K562 (cell line): ENCODE data around the gene SLC39A11. TPM values are rescaled to one million over a fixed set of nuclear protein-coding genes. Genes with fewer than 3 reads are reported as not detected.

Source experiments
- ATAC-seq: fragments of 200-7000 bp; cut with Tn5 transposase; 3 replicates; pipeline ENCODE4 v1.9.1; 2020; ENCODE audit warnings: moderate library complexity
- BruUV-seq: library from RNA; stranded (reverse); fragments of 400-500 nt; replicated peaks from 2 replicates; lab custom pipeline; 2021; lab: Mats Ljungman, UMichigan
- CTCF ChIA-PET: fragments of 300-600 bp; formaldehyde crosslinking; extraction: SDS; loops from one replicate; lab custom pipeline; 2021; ENCODE audit warnings: low intra/inter-chr PET ratio; lab: Yijun Ruan, JAX
- POLR2A ChIA-PET: fragments of 300-600, 350-650 bp; sonication (Branson Sonifier 250); formaldehyde crosslinking; extraction: SDS; loops from one replicate; lab custom pipeline; 2021; ENCODE audit warnings: antibody characterized with exemption, inconsistent platforms; lab: Yijun Ruan, JAX
- DNase-seq, 4 experiments: peaks; one replicate each; pipeline versions ENCODE4 v3.0.0 to v3.0.0-alpha.2; 2011 to 2018; ENCODE audit warnings: low spot score in 3 of 4, mixed read lengths in 3 of 4; ENCODE audit errors: extremely low read depth in 1 of 4
- FAIRE-seq: peaks from 2 replicates; lab custom pipeline; 2011; peaks lifted over from hg19 to GRCh38; lab: Jason Lieb, UNC
- H2AFZ ChIP-seq: 2 replicates; pipeline ENCODE4 v1.6.0; 2011; ENCODE audit warnings: low read depth, low read length, control low read depth, inconsistent platforms
- H3K27ac ChIP-seq: fragments of 200-600 bp; 3 replicates; pipeline ENCODE4 v1.8.0; 2011; ENCODE audit warnings: low read depth, mild to moderate bottlenecking, control low read depth, inconsistent platforms, low read length, moderate library complexity, mixed read lengths; ENCODE audit errors: extremely low read depth
- H3K27me3 ChIP-seq, 2 experiments: fragments of 300-600 bp in 1 of 2; 2 replicates in 1 of 2; 3 replicates in 1 of 2; pipeline versions ENCODE4 v1.6.0 to v1.8.0; 2011; ENCODE audit warnings: inconsistent platforms in 2 of 2, low read length in 2 of 2, mild to moderate bottlenecking in 1 of 2, mixed read lengths in 1 of 2, moderate library complexity in 1 of 2; ENCODE audit not compliant: control insufficient read depth in 2 of 2, insufficient read depth in 2 of 2
- H3K36me3 ChIP-seq: fragments of 300-600 bp; 3 replicates; pipeline ENCODE4 v1.8.0; 2011; ENCODE audit warnings: mild to moderate bottlenecking, low read length, inconsistent platforms; ENCODE audit not compliant: control insufficient read depth, insufficient read depth
- H3K4me1 ChIP-seq, 2 experiments: fragments of 200-600 bp in 1 of 2; replicated peaks in 1 of 2; 2 replicates in 1 of 2; 3 replicates in 1 of 2; pipeline versions ENCODE4 v1.5.1 to v1.8.0; 2011; ENCODE audit warnings: inconsistent platforms in 2 of 2, low read length in 2 of 2, mild to moderate bottlenecking in 1 of 2, mixed read lengths in 1 of 2, moderate library complexity in 1 of 2; ENCODE audit not compliant: control insufficient read depth in 2 of 2, insufficient read depth in 2 of 2
- H3K4me2 ChIP-seq: 2 replicates; pipeline ENCODE4 v1.6.1; 2011; ENCODE audit warnings: low read length, control low read depth, inconsistent platforms, mixed read lengths; ENCODE audit not compliant: insufficient read depth
- H3K4me3 ChIP-seq: fragments of 200-600 bp; sonication (generic), shearing (Covaris generic); 2 replicates; pipeline ENCODE4 v1.5.1; 2016; ENCODE audit warnings: control low read depth, inconsistent platforms
- H3K79me2 ChIP-seq: fragments of 200-600 bp; 3 replicates; pipeline ENCODE4 v1.8.0; 2011; ENCODE audit warnings: low read length, inconsistent platforms; ENCODE audit not compliant: control insufficient read depth, insufficient read depth
- H3K9ac ChIP-seq, 2 experiments: 2 replicates each; pipeline versions ENCODE4 v1.6.0 to v1.6.1; 2011; ENCODE audit warnings: low read depth in 2 of 2, low read length in 2 of 2, control low read depth in 1 of 2, inconsistent platforms in 1 of 2, mild to moderate bottlenecking in 1 of 2, mixed read lengths in 1 of 2; ENCODE audit not compliant: insufficient read depth in 1 of 2
- H3K9me1 ChIP-seq: one replicate; pipeline ENCODE4 v1.6.0; 2011; ENCODE audit warnings: inconsistent platforms, mild to moderate bottlenecking, low read length, moderate library complexity; ENCODE audit not compliant: control insufficient read depth, insufficient read depth
- H3K9me3 ChIP-seq: replicated peaks from 2 replicates; pipeline ENCODE4 v1.5.1; 2011; ENCODE audit warnings: low read depth, low read length, inconsistent platforms; ENCODE audit not compliant: control insufficient read depth, insufficient read depth
- H4K20me1 ChIP-seq: replicated peaks from 2 replicates; pipeline ENCODE4 v1.6.1; 2011; ENCODE audit warnings: low read length, inconsistent platforms, mixed read lengths; ENCODE audit not compliant: control insufficient read depth, insufficient read depth
- ATF6 ChIP-seq: sonication (generic); formaldehyde crosslinking; IDR thresholded peaks from 2 replicates; pipeline ENCODE4 v1.4.0; 2020; ENCODE audit warnings: mild to moderate bottlenecking, missing genetic modification reagents
- ELF1 ChIP-seq: fragments of 200-800 bp; sonication (Bioruptor generic); IDR thresholded peaks from 2 replicates; pipeline ENCODE4 v1.6.1; 2016; ENCODE audit warnings: missing genetic modification characterization, missing compliant biosample characterization
- EP300 ChIP-seq: IDR thresholded peaks from 2 replicates; pipeline ENCODE4 v1.6.1; 2012; ENCODE audit warnings: low read length, improper control_type of control experiment
- MEIS2 ChIP-seq: fragments of 450-650 bp; IDR thresholded peaks from 2 replicates; pipeline ENCODE4 v1.6.1; 2014; ENCODE audit warnings: mild to moderate bottlenecking; ENCODE audit not compliant: partially characterized antibody
- NFE2 ChIP-seq: IDR thresholded peaks from 2 replicates; pipeline ENCODE4 v1.6.1; 2014; ENCODE audit warnings: antibody characterized with exemption, low read depth
- NR1H2 ChIP-seq: sonication (generic); formaldehyde crosslinking; IDR thresholded peaks from 2 replicates; pipeline ENCODE4 v1.4.0; 2020; ENCODE audit warnings: mild to moderate bottlenecking, missing genetic modification reagents
- NR4A1 ChIP-seq, 2 experiments: fragments of 250-450 bp in 1 of 2; fragments of 450-650 bp in 1 of 2; sonication (Bioruptor Pico) in 1 of 2; IDR thresholded peaks; 2 replicates each; pipeline versions ENCODE4 v1.4.0 to v1.6.1; 2016 to 2020; ENCODE audit warnings: mild to moderate bottlenecking in 2 of 2, missing compliant biosample characterization in 1 of 2, missing genetic modification characterization in 1 of 2, moderate library complexity in 1 of 2
- POLR2AphosphoS5 ChIP-seq: IDR thresholded peaks from 2 replicates; pipeline ENCODE4 v1.6.1; 2011; ENCODE audit warnings: mild to moderate bottlenecking, low read depth, low read length, moderate library complexity; ENCODE audit not compliant: control insufficient read depth, insufficient read depth
- POLR2B ChIP-seq: fragments of 450-650 bp; IDR thresholded peaks from 2 replicates; pipeline ENCODE4 v1.6.1; 2018; ENCODE audit warnings: low read depth; ENCODE audit not compliant: partially characterized antibody
- ZBTB40 ChIP-seq, 2 experiments: fragments of 450-650 bp in 1 of 2; sonication (generic) in 1 of 2; formaldehyde crosslinking in 1 of 2; IDR thresholded peaks; 2 replicates each; pipeline versions ENCODE4 v1.7.1 to v1.9.0; 2016 to 2022; ENCODE audit warnings: inconsistent platforms in 1 of 2, mild to moderate bottlenecking in 1 of 2, missing genetic modification reagents in 1 of 2
- ZNF165 ChIP-seq: fragments of 250-450 bp; sonication (Bioruptor Pico); IDR thresholded peaks from 2 replicates; pipeline ENCODE4 v1.4.0; 2020; ENCODE audit warnings: borderline replicate concordance
- ZNF324 ChIP-seq: fragments of 250-450 bp; sonication (Bioruptor Pico); IDR thresholded peaks from 2 replicates; pipeline ENCODE4 v1.4.0; 2020; ENCODE audit warnings: mild to moderate bottlenecking
- WGBS: fragments of 100-300 bp; shearing (Covaris generic); methylation state at CpG from one replicate; pipeline ENCODE4 v1.1.6; 2016; ENCODE audit warnings: low coverage, mixed read lengths; ENCODE audit not compliant: insufficient coverage; ENCODE audit errors: missing lambda C conversion rate; 5-methylcytosine and 5-hydroxymethylcytosine counted together
- in situ Hi-C: fragments of 300-500 bp; cut with MboI; formaldehyde crosslinking; loops from 4 replicates; pipeline ENCODE4 v1.15.0; 2018; ENCODE audit warnings: inconsistent platforms, mixed read lengths
- intact Hi-C: fragments of 100-400 bp; cut with micrococcal nuclease; formaldehyde crosslinking; loops from 2 replicates; pipeline ENCODE4 v1.14.2; 2022
- polyA plus RNA-seq, 8 experiments: library from polyadenylated mRNA; depleted of rRNA in 4 of 8; stranded (reverse) in 5 of 8; unstranded in 3 of 8; fragments of >200 nt; fragmentation: Nextera tagmentation in 2 of 8; fragmentation: Illumina TruSeq in 1 of 8; extraction: Ambion mirVana in 2 of 8; extraction: Trizol in 1 of 8; gene quantifications; 2 replicates each; pipeline versions ENCODE4 v1.2.1 to v1.2.3, GENCODE V29; 2011 to 2014; ENCODE audit warnings: inconsistent platforms in 1 of 8, missing spikeins in 1 of 8
- total RNA-seq, 7 experiments: library from RNA; depleted of rRNA in 6 of 7; stranded (reverse); fragments of >200 nt in 6 of 7; fragmentation: Illumina TruSeq in 2 of 7; extraction: Trizol in 2 of 7; gene quantifications; 2 replicates each; pipeline versions ENCODE4 v1.2.1 to v1.2.3, GENCODE V29; 2011 to 2021; ENCODE audit warnings: low replicate concordance in 1 of 7

The SLC39A11 gene
- total and polyA plus RNA-seq, 9 of the 15 experiments (the other 6 are each of a cell fraction or from before 2014, with no cell fraction given), result 10.5 to 26.4 (median 13.4) TPM

GRCh38 chr17:72682605-72683004, 409.9 kb downstream of the SLC39A11 start:
- Histone ChIP-seq H3K4me2 (no peak overlapping the region), H3K4me3 (no peak overlapping the region), H3K9me1 (no peaks in the 10 kb centered on the region), H3K27me3 (no peaks in the 10 kb centered on the region; a peak in 1 of 5 replicates), H3K4me1 (no peaks in the 10 kb centered on the region; a peak in 1 of 5 replicates), H3K9ac (no peak overlapping the region), H3K9me3 (no peaks in the 10 kb centered on the region), H4K20me1 (no peaks in the 10 kb centered on the region), H2AFZ (no peak overlapping the region), H3K36me3 (no peaks in the 10 kb centered on the region), H3K27ac (no peak overlapping the region), H3K79me2 (no peaks in the 10 kb centered on the region)
- no TSS peak for BruUV-seq
- FAIRE-seq (peak; percentile 6), DNase-seq (no peak), ATAC-seq (no peak)
- POLR2A ChIA-PET, result interaction anchor here (0.6 to 1.5 kb wide), 2 partner anchors 9 to 37 kb away, joined by 3 to 8 read pairs; no protein-coding TSS in a partner anchor
- intact Hi-C loops, result no loop called here
- in situ Hi-C loops, result no loop called here
- 0% methylated on average over 1 of the region's 1 CpG for WGBS
- CTCF ChIA-PET, result no interaction called here
- TF ChIP-seq NR1H2 (no peak), MEIS2 (peak; percentile 5), ELF1 (tag) (no peak), ZNF165 (no peak), EP300 (0 out of 2 replicates have a peak, but pooled peaks have one; percentile 5), ZNF324 (CRISPR knock-in tag) (no peak), NFE2 (peak; percentile 43; the same call in 1 of the 2 replicates), POLR2AphosphoS5 (no peak), NR4A1 (CRISPR knock-in tag; IDR thresholded peaks at IDR 0.05) (no peak), NR4A1 (tag; IDR thresholded peaks at IDR 0.05) (no peak), POLR2B (no peak), ZBTB40 (IDR thresholded peaks at IDR 0.05) (no peak), ZBTB40 (CRISPR knock-in tag; IDR thresholded peaks at IDR 0.05) (no peak), ATF6 (CRISPR knock-in tag) (no peak)
